GM12892 (cell line): ENCODE measurements around the gene CDH23.

Source experiments
- POLR2A ChIP-seq: IDR thresholded peaks from 2 replicates; pipeline ENCODE4 v1.6.1; 2011; ENCODE audit warnings: low read depth, low read length, control low read depth
- TAF1 ChIP-seq: IDR thresholded peaks from 2 replicates; pipeline ENCODE4 v1.6.1; 2011; ENCODE audit warnings: low read depth, mild to moderate bottlenecking, control low read depth, low read length, borderline replicate concordance

GRCh38 chr10:71603754-71604153 is 207.0 kb downstream of the CDH23 start:
- TF ChIP-seq POLR2A: no peak
- TF ChIP-seq TAF1: no peak
